ENCODE measurements around the gene ZNF516.

Gene ZNF516

DNA sequence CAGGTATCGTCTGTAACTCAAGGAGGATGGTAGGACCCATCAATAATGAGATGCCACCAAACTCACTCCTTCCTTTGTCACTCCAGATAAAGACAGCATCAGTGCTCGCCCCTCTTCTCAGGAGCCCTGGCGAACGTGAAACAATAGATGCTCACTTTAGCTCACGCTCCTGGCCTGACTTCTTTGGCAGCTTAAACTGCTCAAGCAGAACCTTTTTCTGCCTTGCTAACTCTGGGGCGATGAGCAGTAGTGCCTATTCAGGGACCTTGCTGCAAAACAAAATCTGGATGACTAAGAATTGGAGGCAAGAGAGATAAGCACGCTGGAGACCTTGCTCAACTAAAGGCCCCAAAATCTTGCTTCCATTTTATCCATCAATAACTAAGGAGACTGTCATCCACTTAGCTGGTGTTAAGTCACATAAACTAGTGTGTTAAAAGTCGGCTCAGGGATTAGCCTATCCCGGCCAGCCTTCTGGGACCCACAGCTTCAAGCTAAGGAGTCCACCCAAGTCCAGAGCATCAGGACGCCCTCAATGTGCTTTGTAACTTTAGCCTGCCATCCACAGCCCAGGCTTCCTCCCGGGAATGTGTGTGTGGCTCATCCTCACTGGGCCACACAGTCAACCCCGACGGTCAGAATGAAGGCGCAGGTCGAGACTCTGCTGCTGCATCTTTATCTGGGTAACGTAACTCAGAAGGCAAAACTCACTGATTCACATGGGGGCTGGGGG is 38.9 kb downstream of the ZNF516 start:
- in situ Hi-C loops (cut with MboI; ENCODE audit: low sequenced_read_pairs), result no loop called here

- in situ Hi-C loops (cut with MboI; ENCODE audit: low sequenced_read_pairs), result no loop called here
Measured at GRCh38 chr18:76455003-76455676, 39.9 kb downstream of the ZNF516 start.

GRCh38 chr18:76454418-76454817 is 40.6 kb downstream of the ZNF516 start:
- in situ Hi-C loops (cut with MboI; ENCODE audit: low sequenced_read_pairs), result no loop called here

GRCh38 chr18:76453932-76454331 is 41.1 kb downstream of the ZNF516 start:
- in situ Hi-C loops (cut with MboI; ENCODE audit: low sequenced_read_pairs), result no loop called here

DNA sequence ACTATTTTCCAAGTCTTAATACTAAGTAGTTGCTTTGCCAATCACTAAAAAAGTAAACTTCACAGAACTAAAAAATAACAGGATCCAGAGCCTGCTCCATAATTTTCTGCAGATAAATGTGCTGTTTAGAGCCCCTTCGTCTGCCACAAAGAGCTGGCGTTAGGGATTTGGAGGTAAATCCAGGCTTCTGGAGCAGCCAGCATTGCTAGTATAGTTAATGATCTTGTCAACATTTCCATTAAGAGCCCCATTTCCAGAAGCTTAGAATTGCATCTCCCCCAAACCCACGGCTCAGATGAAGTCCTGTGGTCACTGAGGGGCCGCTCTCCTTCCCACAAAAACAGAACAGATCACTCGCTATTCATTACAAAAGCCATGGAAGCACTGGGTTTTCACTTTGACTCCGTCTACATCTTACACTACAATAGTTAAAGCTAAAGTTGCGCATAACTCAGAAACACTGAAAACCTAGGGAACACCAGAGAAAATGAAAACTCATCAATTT is 41.9 kb downstream of the ZNF516 start:
- in situ Hi-C loops (cut with MboI; ENCODE audit: low sequenced_read_pairs), result no loop called here

GRCh38 chr18:76452357-76452756 is 42.7 kb downstream of the ZNF516 start:
- in situ Hi-C loops (cut with MboI; ENCODE audit: low sequenced_read_pairs), result no loop called here

GRCh38 chr18:76451396-76452331 is 43.4 kb downstream of the ZNF516 start:
- in situ Hi-C loops (cut with MboI; ENCODE audit: low sequenced_read_pairs), result no loop called here

DNA sequence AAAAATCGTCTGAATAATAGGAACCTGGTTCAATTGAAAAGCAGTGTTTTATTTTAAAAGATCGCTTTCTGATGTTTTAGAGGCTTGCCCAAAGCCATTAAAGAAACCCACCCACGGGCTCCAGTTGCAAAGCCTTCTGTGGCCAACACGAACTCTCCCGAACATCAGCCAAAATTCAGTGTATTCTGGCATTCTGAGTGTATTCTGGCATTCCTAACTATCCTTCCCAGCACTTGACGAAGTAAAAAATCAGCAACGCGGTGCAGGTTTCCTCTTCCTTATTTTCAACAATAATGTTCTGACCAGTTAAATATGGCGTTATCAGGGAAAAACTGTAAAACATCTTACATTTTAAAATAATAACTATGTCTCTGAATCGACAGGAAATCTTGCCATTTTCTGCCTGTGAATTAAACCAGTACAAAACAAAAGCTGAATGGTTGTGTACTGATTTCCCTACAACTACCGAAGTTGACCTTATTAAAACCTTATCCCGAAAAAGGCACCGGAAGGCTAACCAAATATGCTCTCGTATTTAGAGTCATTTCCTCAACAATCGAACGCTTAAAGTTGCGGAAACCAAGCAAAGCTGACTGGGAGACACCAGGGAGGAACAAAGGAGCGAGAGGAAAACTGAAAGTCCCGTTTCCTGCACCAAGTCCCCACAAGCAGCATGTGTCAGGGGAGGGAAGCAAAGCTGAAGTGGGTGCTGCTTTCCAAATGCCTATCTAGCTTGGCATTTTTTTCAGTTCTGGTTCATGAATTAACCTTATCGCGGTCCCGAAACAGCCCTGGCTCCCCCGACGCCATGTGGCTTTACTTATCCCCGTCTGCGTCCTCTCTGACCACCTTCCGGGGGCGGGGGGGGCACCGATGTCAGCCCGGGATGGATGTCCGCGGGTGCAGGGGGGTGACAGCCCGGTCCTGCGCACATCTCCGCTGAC is 44.3 kb downstream of the ZNF516 start:
- in situ Hi-C loops (cut with MboI; ENCODE audit: low sequenced_read_pairs), result no loop called here

DNA sequence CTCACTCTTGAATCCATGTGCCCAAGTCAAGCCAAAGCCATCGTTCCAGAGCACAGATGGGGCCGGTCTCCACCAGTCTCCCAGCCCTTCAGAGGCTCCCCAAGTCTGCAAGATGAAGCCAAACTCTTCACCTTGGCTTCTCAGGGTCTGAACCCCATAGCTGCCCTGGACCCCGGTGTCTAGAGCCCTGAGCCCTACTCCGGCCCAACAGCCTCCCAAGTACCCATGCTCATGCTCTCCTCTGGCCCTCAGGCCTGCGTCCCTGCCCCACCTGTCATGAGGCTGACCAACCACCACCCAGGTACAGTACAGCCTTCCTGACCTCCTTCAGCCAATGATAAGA is 46.0 kb downstream of the ZNF516 start:
- in situ Hi-C loops (cut with MboI; ENCODE audit: low sequenced_read_pairs), result no loop called here

DNA sequence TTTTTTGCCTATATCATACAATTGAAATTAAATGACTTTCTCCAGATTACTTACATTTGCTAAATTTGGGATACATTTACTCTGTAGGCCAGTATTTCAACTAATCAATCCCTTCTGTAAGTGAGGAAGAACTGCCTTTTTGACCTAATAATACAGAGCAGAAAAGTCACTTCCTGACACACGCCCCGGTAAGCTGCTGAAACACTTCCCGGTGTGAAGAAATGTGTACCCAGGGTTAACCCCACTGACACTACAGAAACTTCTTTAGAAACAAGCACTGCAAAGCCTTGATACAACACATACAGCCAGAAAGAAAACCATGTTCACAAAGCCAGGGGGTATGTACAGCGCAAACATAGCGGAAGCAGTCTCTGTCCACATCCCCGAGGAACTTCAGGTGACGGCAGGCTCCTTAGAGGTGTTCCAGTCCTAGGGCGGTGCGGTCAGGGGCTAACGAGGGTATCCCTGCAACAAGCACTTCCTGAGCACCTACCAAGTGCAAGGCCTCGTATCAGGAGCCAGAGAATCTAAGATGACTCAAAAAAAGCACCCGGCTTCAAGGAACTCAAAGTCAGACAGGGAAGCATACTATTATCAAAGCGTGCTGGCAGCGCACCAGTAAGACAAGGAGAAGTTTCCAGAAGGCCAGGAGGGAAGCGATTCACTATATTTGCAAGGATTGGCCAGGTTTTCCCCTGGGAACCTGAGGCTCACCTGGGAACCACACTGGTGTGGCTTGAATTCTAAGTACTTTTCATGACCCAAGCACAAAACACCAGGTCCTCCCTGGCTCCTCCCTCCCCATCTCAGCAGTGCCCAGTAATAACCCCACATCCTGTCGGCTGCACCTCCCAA is 46.6 kb downstream of the ZNF516 start:
- in situ Hi-C loops (cut with MboI; ENCODE audit: low sequenced_read_pairs), result no loop called here

GRCh38 chr18:76447258-76447890 is 47.7 kb downstream of the ZNF516 start:
- in situ Hi-C loops (cut with MboI; ENCODE audit: low sequenced_read_pairs), result no loop called here

- in situ Hi-C loops (cut with MboI; ENCODE audit: low sequenced_read_pairs), result no loop called here
Measured at GRCh38 chr18:76446321-76447257, 48.5 kb downstream of the ZNF516 start.

- in situ Hi-C loops (cut with MboI; ENCODE audit: low sequenced_read_pairs), result no loop called here
Measured at GRCh38 chr18:76445741-76446232, 49.3 kb downstream of the ZNF516 start.

DNA sequence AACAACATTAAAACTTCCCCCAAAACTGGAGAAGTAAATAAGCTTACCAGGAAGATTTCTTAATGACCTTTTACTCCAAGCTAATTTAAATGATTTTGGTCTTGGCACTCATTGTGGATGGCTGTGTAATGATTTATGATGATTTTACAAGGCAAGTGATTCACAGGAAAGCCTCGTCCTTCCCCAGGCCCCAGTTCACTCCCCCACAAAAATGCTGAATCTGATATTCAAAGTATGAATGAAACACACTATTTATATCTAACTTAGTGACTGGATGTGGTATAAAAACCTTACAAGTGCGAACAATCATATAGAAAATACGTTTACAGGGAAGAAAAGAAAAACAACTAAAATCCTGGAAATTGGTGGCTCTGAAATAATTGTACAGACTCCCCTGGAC is 49.8 kb downstream of the ZNF516 start:
- in situ Hi-C loops (cut with MboI; ENCODE audit: low sequenced_read_pairs), result no loop called here

- in situ Hi-C loops (cut with MboI; ENCODE audit: low sequenced_read_pairs), result no loop called here
Measured at GRCh38 chr18:76444446-76445105, 50.5 kb downstream of the ZNF516 start.

- in situ Hi-C loops (cut with MboI; ENCODE audit: low sequenced_read_pairs), result no loop called here
Measured at GRCh38 chr18:76443519-76444445, 51.3 kb downstream of the ZNF516 start.
